Adrenal gland (tissue), 12 donors: ENCODE measurements around the gene PTPRN2. TPM values are rescaled to one million over a fixed set of nuclear protein-coding genes. Genes with fewer than 3 reads are reported as not detected.

Source experiments
- DNase-seq, 7 donors: peaks; one replicate each; pipeline ENCODE4 v3.0.0-alpha.2; 2019 to 2020
- H3K27ac ChIP-seq, 5 donors: fragments of 200-600 bp; sonication (generic) in 4 of 5; 1 replicate in 3 of 5; 2 replicates in 2 of 5; pipeline versions ENCODE4 v1.5.1 to v1.8.0; 2016 to 2020; ENCODE audit warnings: mild to moderate bottlenecking in 1 of 5
- H3K27me3 ChIP-seq: fragments of 200-600 bp; 2 replicates; pipeline ENCODE4 v1.8.0; 2021
- H3K36me3 ChIP-seq, 2 donors: fragments of 200-600 bp; replicated peaks in 1 of 2; 1 replicate in 1 of 2; 2 replicates in 1 of 2; pipeline versions ENCODE4 v1.5.1 to v1.8.0; 2018 to 2022
- H3K4me1 ChIP-seq, 2 donors: fragments of 200-600 bp; replicated peaks in 1 of 2; 1 replicate in 1 of 2; 2 replicates in 1 of 2; pipeline versions ENCODE4 v1.5.1 to v1.8.0; 2018 to 2021
- H3K4me3 ChIP-seq, 4 donors: fragments of 200-600 bp; sonication (generic) in 3 of 4; one replicate each; pipeline ENCODE4 v1.5.1; 2016 to 2018
- H3K9me3 ChIP-seq, 3 donors: fragments of 200-600 bp; sonication (generic) in 1 of 3; replicated peaks in 1 of 3; 1 replicate in 2 of 3; 2 replicates in 1 of 3; pipeline versions ENCODE4 v1.5.1 to v1.8.0; 2016 to 2021
- CTCF ChIP-seq, 6 experiments: fragments of 450-650 bp in 4 of 6; fragments of 200-600 bp in 2 of 6; sonication (generic) in 1 of 6; IDR thresholded peaks; 1 replicate in 5 of 6; 2 replicates in 1 of 6; pipeline versions ENCODE4 v1.5.1 to v1.8.0; 2016 to 2021; ENCODE audit warnings: antibody characterized with exemption in 6 of 6, mild to moderate bottlenecking in 2 of 6, moderate library complexity in 1 of 6
- POLR2A ChIP-seq, 2 donors: fragments of 450-650 bp; IDR thresholded peaks; one replicate each; pipeline ENCODE4 v1.6.1; 2017; ENCODE audit warnings: antibody characterized with exemption in 2 of 2, mild to moderate bottlenecking in 2 of 2, moderate library complexity in 1 of 2
- WGBS, 4 donors: extraction: QIAGEN DNeasy Blood & Tissue Kit in 2 of 4; methylation state at CpG; one replicate each; pipeline versions ENCODE4 v1.1.5 to v1.1.7; 2013 to 2017; 5-methylcytosine and 5-hydroxymethylcytosine counted together
- intact Hi-C, 2 donors: fragments of 100-400 bp; cut with DNase I; formaldehyde crosslinking; loops; one replicate each; pipeline versions ENCODE4 v1.14.1 to v1.15.0; 2022 to 2023
- polyA plus RNA-seq, 3 donors: library from polyadenylated mRNA; stranded (reverse); fragments of 200-250 nt in 2 of 3; fragments of 350-450 nt in 1 of 3; fragmentation: Illumina TruSeq in 1 of 3; extraction: RNeasy Lipid Tissue Mini Kit (QIAGEN cat#74804) in 1 of 3; gene quantifications; one replicate each; pipeline ENCODE4 v1.2.3, GENCODE V29; 2013 to 2014
- total RNA-seq, 9 donors: library from RNA; depleted of rRNA in 4 of 9; stranded (reverse); fragments of >200 nt in 4 of 9; fragments of 120-200 nt in 1 of 9; fragmentation: NEBNext Ultra II Directional in 1 of 9; extraction: Animal tissue kit (Norgen Biotek cat#: 25700) in 1 of 9; gene quantifications; one replicate each; pipeline versions ENCODE4 v1.1.0 to v1.2.4, GENCODE V29; 2013 to 2023
- donor health status: healthy with polysubstance abuse.
- donor health status: Bipolar disorder and iron deficiency.
- donor health status: DM: yes; HTN: yes; CAD: no.
- donor health status: DM: no; HTN: no; CAD: no.
- donor health status: DM: no; HTN: no; CAD: no.
- donor health status: DM: yes; HTN: yes; CAD: no.

The PTPRN2 gene
- total and polyA plus RNA-seq, 12 donors, result 2.2 to 16.2 (median 3.4) TPM

DNA sequence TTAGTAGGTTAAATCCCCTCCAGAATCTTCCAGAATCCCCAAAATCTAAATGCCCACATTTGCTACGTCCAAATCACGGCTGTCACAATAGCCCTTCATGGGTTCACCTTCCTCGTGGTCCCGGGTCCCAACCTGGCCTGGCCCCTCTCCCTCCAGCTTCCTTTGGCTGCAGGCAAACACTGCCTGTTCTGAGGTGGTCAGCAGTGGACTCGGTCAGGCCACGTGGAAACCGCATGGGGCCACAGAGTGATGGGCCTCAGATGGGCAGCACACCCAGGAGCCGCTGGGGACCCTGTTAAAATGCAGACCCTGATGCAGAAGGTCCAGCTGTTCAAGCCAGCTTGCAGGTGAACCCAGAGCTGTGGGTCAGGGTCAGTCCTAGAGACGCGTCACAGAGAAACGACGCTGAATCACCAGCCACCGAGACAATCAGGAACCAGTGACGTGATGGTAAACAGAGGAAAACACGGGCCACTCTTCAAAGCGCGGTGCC is 662.2 kb downstream of the PTPRN2 start:
- Histone ChIP-seq H3K27ac (no peak overlapping the region), H3K36me3 (no peaks in the 10 kb centered on the region), H3K27me3 (no peaks in the 10 kb centered on the region), H3K4me1 (no peaks in the 10 kb centered on the region), H3K4me3 (no peak overlapping the region), H3K9me3 (no peaks in the 10 kb centered on the region)
- intact Hi-C loops, result no loop called here
- WGBS, 4 donors, result 83 to 85% (median 84%) methylated on average over 14 to 17 of the region's 17 CpGs
- TF ChIP-seq POLR2A (IDR thresholded peaks at IDR 0.05) (no peak), CTCF (IDR thresholded peaks at IDR 0.05) (no peak)
- DNase-seq, result no peak

- Histone ChIP-seq H3K27ac (no peak overlapping the region), H3K4me3 (no peak overlapping the region), H3K9me3 (no peaks in the 10 kb centered on the region), H3K27me3 (no peaks in the 10 kb centered on the region), H3K4me1 (no peaks in the 10 kb centered on the region), H3K36me3 (no peaks in the 10 kb centered on the region)
- 83 to 90% (median 87%) methylated on average over 11 to 16 of the region's 16 CpGs for WGBS, 4 donors
- intact Hi-C loops, result no loop called here
- DNase-seq, result no peak
- TF ChIP-seq CTCF (IDR thresholded peaks at IDR 0.05) (no peak), POLR2A (IDR thresholded peaks at IDR 0.05) (no peak)
Observed at GRCh38 chr7:157923903-157924630, 663.6 kb downstream of the PTPRN2 start.

DNA sequence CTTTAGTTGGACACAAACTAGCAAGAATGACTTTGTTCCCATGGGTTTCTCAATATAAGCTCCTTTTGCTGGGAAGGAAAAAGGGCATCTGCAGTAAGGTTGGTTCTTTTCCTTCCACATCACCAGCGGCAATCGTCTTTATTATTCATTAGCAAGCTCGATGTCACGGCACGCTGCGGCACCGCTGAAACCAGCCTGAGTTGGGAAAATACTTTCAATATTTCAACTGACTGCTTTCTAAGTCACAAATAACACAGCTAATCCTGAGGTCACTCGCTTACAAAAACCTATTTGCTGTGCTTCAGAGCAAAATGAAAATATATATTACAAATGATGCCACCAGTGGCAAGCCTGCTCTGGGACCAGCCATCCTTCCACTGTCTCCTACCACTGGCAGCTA is 665.0 kb downstream of the PTPRN2 start:
- Histone ChIP-seq H3K4me3 (no peak overlapping the region), H3K27ac (no peak overlapping the region), H3K27me3 (no peaks in the 10 kb centered on the region), H3K4me1 (no peaks in the 10 kb centered on the region), H3K36me3 (no peaks in the 10 kb centered on the region), H3K9me3 (no peaks in the 10 kb centered on the region)
- 82 to 92% (median 87%) methylated on average over 8 of the region's 8 CpGs for WGBS, 4 donors
- DNase-seq, result no peak
- intact Hi-C loops, result no loop called here
- TF ChIP-seq CTCF (IDR thresholded peaks at IDR 0.05) (no peak), POLR2A (IDR thresholded peaks at IDR 0.05) (no peak)

GRCh38 chr7:157918326-157919080 is 669.1 kb downstream of the PTPRN2 start:
- Histone ChIP-seq H3K9me3 (no peaks in the 10 kb centered on the region), H3K4me3 (no peak overlapping the region), H3K27ac (no peak overlapping the region), H3K27me3 (no peaks in the 10 kb centered on the region), H3K4me1 (no peaks in the 10 kb centered on the region), H3K36me3 (no peaks in the 10 kb centered on the region)
- 78 to 90% (median 88%) methylated on average over 29 of the region's 29 CpGs for WGBS, 4 donors
- no peak for DNase-seq
- TF ChIP-seq CTCF (IDR thresholded peaks at IDR 0.05) (no peak), POLR2A (IDR thresholded peaks at IDR 0.05) (no peak)
- intact Hi-C loops, result no loop called here
